Panc1 (cell line): ENCODE measurements around the gene VAMP5. TPM values are rescaled to one million over a fixed set of nuclear protein-coding genes. Genes with fewer than 3 reads are reported as not detected.

Source experiments
- ATAC-seq: fragments of 200-7000 bp; cut with Tn5 transposase; 2 replicates; pipeline ENCODE4 v1.9.1; 2020; ENCODE audit warnings: mild to moderate bottlenecking, moderate library complexity
- BruUV-seq: library from RNA; stranded (reverse); fragments of 400-500 nt; replicated peaks from 2 replicates; lab custom pipeline; 2021; lab: Mats Ljungman, UMichigan
- CTCF ChIA-PET: fragments of 300-600 bp; sonication (Branson Sonifier 250); formaldehyde crosslinking; loops from one replicate; lab custom pipeline; 2022; ENCODE audit warnings: antibody characterized with exemption; lab: Charles Lee
- POLR2A ChIA-PET: fragments of 300-600 bp; sonication (Branson Sonifier 250); formaldehyde crosslinking; loops from one replicate; lab custom pipeline; 2022; ENCODE audit warnings: antibody characterized with exemption; lab: Charles Lee
- DNase-seq: peaks from one replicate; pipeline ENCODE4 v3.0.0-alpha.2; 2010; ENCODE audit warnings: low read depth, low spot score
- H3K27ac ChIP-seq: 2 replicates; pipeline ENCODE4 v1.5.1; 2011; ENCODE audit warnings: mild to moderate bottlenecking, low read length, inconsistent platforms
- H3K27me3 ChIP-seq: fragments of 200-500 bp; sonication (Bioruptor generic); 2 replicates; pipeline ENCODE4 v1.6.0; 2014; ENCODE audit warnings: low read length, inconsistent platforms; ENCODE audit not compliant: control insufficient read depth, insufficient read depth
- H3K36me3 ChIP-seq: fragments of 200-500 bp; sonication (Bioruptor generic); 2 replicates; pipeline ENCODE4 v1.5.1; 2014; ENCODE audit warnings: inconsistent platforms, mild to moderate bottlenecking, low read length, moderate library complexity; ENCODE audit not compliant: control insufficient read depth, insufficient read depth
- H3K4me1 ChIP-seq: 2 replicates; pipeline ENCODE4 v1.5.1; 2011; ENCODE audit warnings: inconsistent platforms, mild to moderate bottlenecking, low read length, moderate library complexity; ENCODE audit not compliant: control insufficient read depth, insufficient read depth
- H3K4me3 ChIP-seq, 2 experiments: 2 replicates each; pipeline ENCODE4 v1.5.1; 2011 to 2012; ENCODE audit warnings: low read depth in 2 of 2, low read length in 2 of 2, mild to moderate bottlenecking in 2 of 2, inconsistent platforms in 1 of 2, moderate library complexity in 1 of 2
- H3K9me3 ChIP-seq: fragments of 200-500 bp; sonication (Bioruptor generic); 2 replicates; pipeline ENCODE4 v1.5.1; 2014; ENCODE audit warnings: low read depth, mild to moderate bottlenecking, inconsistent platforms, low read length, moderate library complexity; ENCODE audit not compliant: control insufficient read depth, insufficient read depth
- CTCF ChIP-seq: fragments of 450-650 bp; IDR thresholded peaks from 2 replicates; pipeline ENCODE4 v1.5.1; 2017; ENCODE audit warnings: mild to moderate bottlenecking
- POLR2AphosphoS5 ChIP-seq: IDR thresholded peaks from 2 replicates; pipeline ENCODE4 v1.6.1; 2012; ENCODE audit warnings: mild to moderate bottlenecking, low read depth, low read length, moderate library complexity
- REST ChIP-seq, 2 experiments: IDR thresholded peaks; 2 replicates each; pipeline ENCODE4 v1.6.1; 2011 to 2012; ENCODE audit warnings: low read depth in 2 of 2, control low read depth in 1 of 2, low read length in 1 of 2, mild to moderate bottlenecking in 1 of 2, moderate library complexity in 1 of 2; ENCODE audit not compliant: insufficient read depth in 1 of 2
- SIN3A ChIP-seq: IDR thresholded peaks from 2 replicates; pipeline ENCODE4 v1.6.1; 2012; ENCODE audit warnings: low read depth, mild to moderate bottlenecking, low read length, moderate library complexity, borderline replicate concordance; ENCODE audit not compliant: insufficient read depth
- TCF7L2 ChIP-seq: IDR thresholded peaks from 2 replicates; pipeline ENCODE4 v1.6.1; 2011; ENCODE audit warnings: mild to moderate bottlenecking, low read depth, low read length, inconsistent platforms
- in situ Hi-C: cut with HindIII; loops from 2 replicates; pipeline ENCODE4 v1.10.0; 2016; ENCODE audit warnings: low sequenced_read_pairs, low pct_unique_long_range_greater_than_20kb
- intact Hi-C: fragments of 100-400 bp; cut with micrococcal nuclease; formaldehyde crosslinking; loops from one replicate; pipeline ENCODE4 v1.10.0; 2022; ENCODE audit not compliant: unreplicated experiment
- total RNA-seq: library from RNA; stranded (reverse); gene quantifications from one replicate; pipeline ENCODE4 v1.2.1, GENCODE V29; 2021; ENCODE audit not compliant: unreplicated experiment

Gene VAMP5
- total RNA-seq, 1 experiment from 2014 or later, result 21.3 TPM

GRCh38 chr2:85596026-85596333, 11.7 kb downstream of the VAMP5 start:
- CTCF ChIA-PET, result no interaction called here
- intact Hi-C loops (no loop called here), in situ Hi-C loops (no loop called here)
- DNase-seq (no peak), ATAC-seq (peak; percentile 24)
- Histone ChIP-seq H3K4me1 (peaks cover 36% of the 10 kb centered on the region), H3K9me3 (no peaks in the 10 kb centered on the region), H3K36me3 (peaks cover 2% of the 10 kb centered on the region; the same call in 1 of the 2 replicates), H3K27ac (peak overlapping the region; percentile 96), H3K27me3 (no peaks in the 10 kb centered on the region), H3K4me3 (peak overlapping the region; percentile 91 to 99)
- no peak for TF ChIP-seq REST (IDR thresholded peaks at IDR 0.05; ENCODE audit: insufficient read depth in 1 of 2, low read depth in 2 of 2, low read length in 1 of 2)
- no peak for TF ChIP-seq SIN3A
- TF ChIP-seq CTCF, result no peak
- TF ChIP-seq TCF7L2, result no peak
- no peak for TF ChIP-seq POLR2AphosphoS5
- no TSS peak for BruUV-seq
- POLR2A ChIA-PET, result interaction anchor here (1.0 to 1.2 kb wide), 2 partner anchors 9 to 10 kb away, joined by 3 read pairs; no protein-coding TSS in a partner anchor

- in situ Hi-C loops, result no loop called here
Measured at GRCh38 chr2:85596486-85597143, 12.4 kb downstream of the VAMP5 start.

More at GRCh38 chr2:85596486-85597143, 12.4 kb downstream of the VAMP5 start:
- no peak for DNase-seq
- H3K27me3 ChIP-seq, result no peaks in the 10 kb centered on the region
- intact Hi-C loops, result no loop called here
- no TSS peak for BruUV-seq
- ATAC-seq, result no peak
- no peaks in the 10 kb centered on the region for H3K9me3 ChIP-seq
- no peak for TF ChIP-seq REST (IDR thresholded peaks at IDR 0.05; ENCODE audit: insufficient read depth in 1 of 2, low read depth in 2 of 2, low read length in 1 of 2)
- no peak for TF ChIP-seq TCF7L2
- no peak for TF ChIP-seq CTCF
- 0 out of 2 replicates have a peak, but pooled peaks have one; percentile 3 for TF ChIP-seq POLR2AphosphoS5
- POLR2A ChIA-PET, result interaction anchor here (0.5 kb wide), 1 partner anchor 35 kb away, joined by 3 read pairs; no protein-coding TSS in a partner anchor
- H3K36me3 ChIP-seq, result peaks cover 2% of the 10 kb centered on the region; the same call in 1 of the 2 replicates
- CTCF ChIA-PET, result interaction anchor here (0.6 kb wide), 1 partner anchor 47 kb away, joined by 4 read pairs; no protein-coding TSS in a partner anchor
- peaks cover 42% of the 10 kb centered on the region for H3K4me1 ChIP-seq
- H3K27ac ChIP-seq, result peak overlapping the region; percentile 96
- peak overlapping the region; percentile 91 to 99 for H3K4me3 ChIP-seq
